Eye (tissue), 1 donor: ENCODE data around the gene GSTO1.
"Not testable (repeated sequence)": the region's sequence is repeated elsewhere in the genome, so short reads cannot be mapped to it uniquely, and the experiment has no call there.

Source experiments
- DNase-seq: peaks from one replicate; pipeline ENCODE4 v3.0.0-alpha.2; 2015

GSTO1 gene

GRCh38 chr10:104254493-104255310, at the start of gene GSTO1:
Gene GSTO1, plus strand, starts transcription at chr10:104254892. Its CDS starts 37 bp downstream, at chr10:104254929.
- peak; percentile 69 for DNase-seq

- no peak for DNase-seq
These were observed 46.0 kb upstream of the GSTO1 start for GRCh38 chr10:104208730-104209129.

GRCh38 chr10:104209575-104210198, 45.0 kb upstream of the GSTO1 start:
- DNase-seq, result peak; percentile 79

- no peak for DNase-seq
These were observed 38.1 kb upstream of the GSTO1 start for GRCh38 chr10:104216631-104217030.

GRCh38 chr10:104218751-104219150, 35.9 kb upstream of the GSTO1 start:
- DNase-seq, result no peak

GRCh38 chr10:104220522-104220921, 34.2 kb upstream of the GSTO1 start:
- no peak for DNase-seq

GRCh38 chr10:104223304-104223703, 31.4 kb upstream of the GSTO1 start:
- DNase-seq, result no peak

GRCh38 chr10:104230490-104230889, 24.2 kb upstream of the GSTO1 start:
- DNase-seq, result no peak

- peak; percentile 99 for DNase-seq
These were observed 22.7 kb upstream of the GSTO1 start, which contains the start of gene CFAP43 for GRCh38 chr10:104231784-104232612. Gene CFAP43, minus strand, starts transcription at chr10:104232364. Its CDS starts 118 bp downstream, at chr10:104232246.

- no peak for DNase-seq
These were observed 22.0 kb upstream of the GSTO1 start for GRCh38 chr10:104232613-104233102.

- DNase-seq, result no peak
These were observed 20.9 kb upstream of the GSTO1 start for GRCh38 chr10:104233817-104234216.

- peak; percentile 8 for DNase-seq
These were observed 19.8 kb upstream of the GSTO1 start for GRCh38 chr10:104234934-104235333.

- DNase-seq, result no peak
These were observed 18.9 kb upstream of the GSTO1 start for GRCh38 chr10:104235801-104236200.

- DNase-seq, result no peak
These were observed 14.6 kb upstream of the GSTO1 start for GRCh38 chr10:104240078-104240477.

GRCh38 chr10:104242545-104242944, 12.1 kb upstream of the GSTO1 start:
- no peak for DNase-seq

GRCh38 chr10:104243009-104243408, 11.7 kb upstream of the GSTO1 start:
- DNase-seq, result not testable (repeated sequence)

- DNase-seq, result no peak
These were observed 11.2 kb upstream of the GSTO1 start for GRCh38 chr10:104243512-104243911.

GRCh38 chr10:104245066-104245632, 9.5 kb upstream of the GSTO1 start:
- DNase-seq, result no peak

- no peak for DNase-seq
These were observed 7.7 kb upstream of the GSTO1 start for GRCh38 chr10:104246976-104247375.

- DNase-seq, result no peak
These were observed 7.1 kb upstream of the GSTO1 start for GRCh38 chr10:104247513-104248146.

- DNase-seq, result not testable (repeated sequence)
These were observed 5.8 kb upstream of the GSTO1 start for GRCh38 chr10:104248931-104249330.

- no peak for DNase-seq
These were observed 4.3 kb upstream of the GSTO1 start for GRCh38 chr10:104250371-104250770.
